Activated T-helper 1 cell treated with Interleukin-2 at 50 U/mL for 16 hours (primary cell): ENCODE data around the gene KCNIP3.
"Not testable (repeated sequence)": the region's sequence is repeated elsewhere in the genome, so short reads cannot be mapped to it uniquely, and the experiment has no call there.

ENCODE experiments used
- DNase-seq: peaks from one replicate; pipeline ENCODE4 v3.0.0-alpha.2; 2020; ENCODE audit warnings: low read depth

Gene KCNIP3

GRCh38 chr2:95386031-95386430, 88.9 kb downstream of the KCNIP3 start:
- no peak for DNase-seq

DNA sequence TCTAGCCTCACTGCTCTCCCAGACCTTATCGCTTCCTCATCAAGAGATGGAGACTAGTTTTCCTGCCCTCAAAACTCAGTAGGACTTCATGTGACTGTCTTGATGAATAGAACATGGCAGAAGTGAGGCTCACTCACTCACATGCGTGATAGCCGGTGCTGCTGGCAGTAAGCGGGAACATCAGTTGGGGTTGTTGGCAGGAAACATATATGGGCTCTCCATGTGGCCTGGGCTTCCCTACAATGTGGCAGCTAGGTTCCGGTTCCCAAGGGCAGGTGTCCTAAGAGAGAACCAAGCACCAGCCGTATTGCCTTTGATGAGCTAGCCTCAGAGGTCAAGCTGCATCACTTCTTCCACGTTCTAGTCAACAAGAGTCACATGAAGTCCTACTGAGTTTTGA, 90.2 kb downstream of the KCNIP3 start:
- DNase-seq = no peak

DNA sequence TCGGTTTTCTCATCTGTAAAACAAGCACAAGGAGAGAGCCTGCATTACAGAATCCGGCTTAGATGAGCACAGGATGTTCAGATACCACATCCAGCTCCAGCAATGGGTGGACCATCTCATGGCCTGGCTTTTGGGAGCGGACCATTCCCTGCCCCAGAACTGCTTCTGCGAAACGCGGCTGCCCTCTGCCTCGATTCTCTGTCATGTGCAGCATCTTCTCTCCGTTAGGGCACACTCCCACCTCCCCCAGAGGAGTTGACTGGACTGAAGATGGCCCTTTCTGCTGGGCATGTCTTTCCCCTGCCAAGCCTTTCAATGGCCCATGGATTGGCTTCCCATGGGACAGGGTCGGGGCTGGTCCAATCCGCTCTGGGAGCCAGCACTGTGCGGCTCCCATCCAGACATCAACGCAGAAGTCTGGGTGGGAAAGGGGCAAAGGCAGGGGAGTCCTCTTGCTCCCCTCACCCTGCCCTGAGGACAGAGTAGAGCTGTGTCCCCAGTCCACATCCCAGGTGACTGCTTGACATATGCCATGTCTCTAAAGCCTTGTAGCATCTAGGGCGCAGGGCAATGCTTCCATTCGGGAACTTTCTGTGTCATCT, 91.0 kb downstream of the KCNIP3 start:
- no peak for DNase-seq

- DNase-seq = no peak
Measured at GRCh38 chr2:95388856-95389244, 91.7 kb downstream of the KCNIP3 start.

DNA sequence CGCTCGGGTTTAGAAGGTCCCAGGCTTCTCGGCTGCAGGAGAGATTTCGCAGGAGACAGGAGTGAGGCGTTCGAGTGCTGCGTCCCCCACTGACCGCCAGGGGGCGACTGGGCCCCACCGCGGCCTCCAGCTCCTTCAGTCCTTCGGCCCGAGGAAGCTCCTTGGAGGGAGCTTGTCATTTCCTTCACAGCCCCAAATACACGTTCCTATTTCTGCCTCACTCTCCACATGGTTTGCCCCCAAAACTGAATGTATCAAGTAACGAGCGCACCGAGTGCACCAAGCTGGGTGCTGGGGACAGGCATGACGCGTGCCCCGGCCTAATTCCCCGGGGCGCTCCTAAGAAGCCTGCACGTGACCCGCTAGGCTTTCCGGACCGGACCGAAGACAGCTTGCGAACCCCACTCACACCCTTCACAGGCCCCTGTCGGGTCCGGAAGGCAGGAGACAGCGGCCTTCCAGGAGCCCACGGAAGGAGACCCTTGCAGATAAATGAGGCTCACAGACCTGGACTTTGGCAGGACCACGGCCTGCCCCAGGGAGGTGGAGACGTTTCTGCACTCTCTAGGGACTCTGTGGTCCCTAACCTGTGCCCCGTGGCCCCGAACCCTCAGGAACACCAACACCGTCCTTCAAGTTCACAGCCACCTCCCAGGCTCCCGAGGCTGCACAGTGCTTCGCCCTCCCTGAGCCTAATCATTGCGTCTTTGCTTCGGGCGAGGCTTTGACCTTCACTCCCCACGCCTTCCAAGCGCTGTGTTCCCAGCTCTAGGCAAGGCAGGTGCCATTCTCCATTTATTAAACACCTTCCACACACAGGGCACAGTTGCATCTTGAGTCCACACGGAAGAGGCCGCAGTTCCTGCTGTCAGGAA, 92.3 kb downstream of the KCNIP3 start:
- no peak for DNase-seq

GRCh38 chr2:95390272-95390880, 93.2 kb downstream of the KCNIP3 start:
- no peak for DNase-seq

GRCh38 chr2:95390881-95391321, 93.8 kb downstream of the KCNIP3 start:
- DNase-seq = no peak

DNA sequence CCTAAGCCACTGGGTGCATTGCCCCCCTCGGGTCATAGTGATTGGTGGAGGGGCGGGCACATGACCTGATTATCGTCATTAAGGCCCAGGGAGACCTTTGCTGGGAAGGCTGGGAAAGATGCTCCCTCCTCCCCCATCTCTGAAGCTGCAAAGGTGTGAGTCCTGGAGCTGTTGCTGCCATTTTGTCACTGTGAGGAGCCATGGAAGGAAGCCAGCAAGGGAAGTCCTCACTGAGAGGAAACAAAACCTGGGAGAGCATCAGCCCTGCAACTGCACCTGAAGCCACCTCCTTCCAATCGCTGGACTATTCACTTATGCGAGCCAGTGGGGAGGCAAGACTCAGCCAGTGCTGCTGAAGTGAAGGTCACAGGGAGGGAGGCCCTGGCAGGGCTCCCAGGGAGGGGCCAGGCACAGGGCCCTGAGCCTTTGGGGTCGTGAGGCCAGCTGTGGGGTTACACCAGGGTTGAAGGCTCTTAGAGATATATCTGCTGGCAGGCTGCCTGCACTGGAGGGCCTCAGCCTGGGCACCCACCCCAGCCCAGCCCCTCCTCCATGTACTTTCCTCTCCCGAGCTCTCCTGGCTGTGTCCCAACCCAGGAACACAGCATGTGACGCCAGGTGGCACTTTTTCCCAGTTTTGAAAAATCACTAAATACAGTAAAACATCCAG, 94.6 kb downstream of the KCNIP3 start:
- DNase-seq = no peak

- DNase-seq = no peak
Measured at GRCh38 chr2:95392320-95392719, 95.2 kb downstream of the KCNIP3 start.

DNA sequence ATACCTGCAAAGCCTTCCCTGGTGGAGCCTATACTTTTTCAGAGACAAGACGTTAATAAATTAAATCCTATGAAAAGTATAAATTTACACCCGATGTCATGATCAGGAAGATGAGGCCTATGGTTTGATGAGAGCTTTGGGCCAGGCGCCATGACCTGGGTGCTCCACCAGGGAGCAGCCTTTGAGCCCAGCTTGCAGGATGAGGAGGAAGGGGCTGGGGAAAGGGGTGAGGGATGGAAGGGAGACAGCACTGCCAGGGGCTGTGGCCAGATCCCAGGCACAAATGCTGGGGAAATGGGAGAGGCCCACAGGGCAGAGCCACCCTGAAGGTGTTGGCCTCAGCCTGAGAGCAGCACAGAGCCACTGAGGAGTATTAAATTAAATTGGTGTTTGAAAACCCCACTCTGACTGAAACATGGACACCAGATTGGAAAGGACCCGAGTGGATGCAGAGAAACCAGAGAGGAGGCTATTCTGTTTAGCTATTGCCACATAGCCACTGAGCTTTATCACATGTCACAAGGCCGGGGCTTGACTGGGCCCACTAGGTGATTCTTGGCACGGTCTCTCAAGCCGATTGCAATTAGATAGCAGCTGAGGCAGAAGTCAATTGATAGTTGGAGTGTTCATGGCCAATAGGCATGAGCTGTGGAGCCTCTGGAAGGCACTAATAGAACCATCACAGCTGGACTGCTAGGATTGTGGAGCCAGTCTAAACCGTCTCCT, 95.7 kb downstream of the KCNIP3 start:
- no peak for DNase-seq

DNA sequence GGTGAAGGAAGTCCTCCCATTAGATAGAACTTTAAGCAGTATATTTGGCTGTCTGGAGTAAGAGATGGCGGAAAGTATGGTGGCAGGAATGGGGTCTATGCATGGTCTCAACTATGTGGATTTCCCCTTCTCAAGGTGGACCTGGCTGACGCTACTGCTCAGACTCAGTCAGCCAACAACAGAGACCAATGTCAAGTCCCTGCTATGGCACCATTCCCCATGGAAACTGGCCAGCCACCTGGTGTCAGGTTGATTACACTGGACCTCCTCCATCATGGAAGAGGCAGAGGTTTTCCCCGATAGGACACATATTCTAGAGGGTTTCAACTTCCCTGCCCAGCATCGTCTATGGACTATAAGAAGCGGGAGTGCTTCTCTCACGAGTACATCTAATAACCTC, 96.8 kb downstream of the KCNIP3 start:
- no peak for DNase-seq

- DNase-seq = no peak
Measured at GRCh38 chr2:95399061-95399460, 101.9 kb downstream of the KCNIP3 start.

DNA sequence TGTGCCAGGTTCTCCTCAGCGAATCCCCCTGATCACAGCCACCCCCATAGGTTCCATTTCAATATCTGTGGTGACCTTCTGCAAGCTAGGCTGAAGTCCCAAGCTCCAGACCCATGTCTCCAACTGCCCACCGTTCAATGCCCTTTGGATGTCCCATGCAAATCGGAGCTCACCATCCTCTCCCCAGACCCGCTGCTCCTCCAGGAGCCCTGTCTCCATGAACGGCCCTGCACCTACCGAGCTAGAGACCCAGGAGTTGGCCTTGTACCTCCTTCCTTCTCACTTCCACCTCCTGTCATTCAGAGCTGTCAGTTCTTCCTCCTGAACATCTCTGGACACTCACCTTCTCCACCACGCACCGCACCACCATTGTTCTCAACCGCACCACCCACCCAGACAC, 104.3 kb downstream of the KCNIP3 start:
- DNase-seq = no peak

DNA sequence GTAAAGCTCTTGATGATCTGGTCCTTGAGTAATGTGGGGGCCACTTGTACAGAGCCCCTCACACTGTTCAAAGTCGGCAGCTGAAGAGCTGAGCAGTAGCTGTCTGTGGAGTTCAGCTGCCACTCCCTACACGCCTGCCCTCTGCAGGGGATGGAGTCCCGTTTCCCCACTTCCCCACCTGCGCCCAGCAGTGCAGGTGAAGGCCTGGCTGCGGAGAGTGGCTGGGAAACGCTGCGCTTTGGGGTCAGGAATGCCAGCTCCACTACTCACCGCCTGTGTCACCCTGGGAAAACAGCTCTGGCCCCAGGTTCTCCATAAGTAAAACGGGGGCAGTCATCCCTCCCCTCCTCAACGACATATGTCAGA, 104.8 kb downstream of the KCNIP3 start:
- DNase-seq = not testable (repeated sequence)

GRCh38 chr2:95402370-95403203, 105.4 kb downstream of the KCNIP3 start, which contains the start of gene FAHD2A:
TSS of gene FAHD2A (plus strand) at chr2:95402708. CDS start at chr2:95405559, 2,851 bp downstream.
- DNase-seq = peak; percentile 84

GRCh38 chr2:95403204-95403721, 106.1 kb downstream of the KCNIP3 start:
- DNase-seq = not testable (repeated sequence)

- DNase-seq = not testable (repeated sequence)
Measured at GRCh38 chr2:95403824-95404223, 106.7 kb downstream of the KCNIP3 start.

GRCh38 chr2:95404676-95405075, 107.5 kb downstream of the KCNIP3 start:
- not testable (repeated sequence) for DNase-seq

DNA sequence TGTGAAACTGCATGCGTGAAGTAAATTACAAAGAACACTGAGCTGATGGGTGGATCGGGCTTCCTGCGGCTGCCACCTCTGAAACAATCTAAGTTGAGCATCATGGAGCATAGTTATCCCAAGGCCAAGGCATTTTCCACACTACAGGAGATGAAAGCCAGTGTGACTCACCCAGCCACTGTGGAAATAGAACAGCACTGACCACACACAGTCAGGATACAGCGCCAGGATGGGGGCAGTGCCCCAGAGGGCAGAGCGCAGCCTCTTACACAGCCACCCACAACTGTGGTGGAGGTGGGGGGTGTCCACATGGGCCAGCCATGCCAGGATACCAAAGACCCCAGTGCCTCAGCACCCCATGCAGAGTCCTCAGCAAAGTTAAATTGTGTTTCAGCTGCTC, 114.1 kb downstream of the KCNIP3 start:
- DNase-seq = not testable (repeated sequence)

DNA sequence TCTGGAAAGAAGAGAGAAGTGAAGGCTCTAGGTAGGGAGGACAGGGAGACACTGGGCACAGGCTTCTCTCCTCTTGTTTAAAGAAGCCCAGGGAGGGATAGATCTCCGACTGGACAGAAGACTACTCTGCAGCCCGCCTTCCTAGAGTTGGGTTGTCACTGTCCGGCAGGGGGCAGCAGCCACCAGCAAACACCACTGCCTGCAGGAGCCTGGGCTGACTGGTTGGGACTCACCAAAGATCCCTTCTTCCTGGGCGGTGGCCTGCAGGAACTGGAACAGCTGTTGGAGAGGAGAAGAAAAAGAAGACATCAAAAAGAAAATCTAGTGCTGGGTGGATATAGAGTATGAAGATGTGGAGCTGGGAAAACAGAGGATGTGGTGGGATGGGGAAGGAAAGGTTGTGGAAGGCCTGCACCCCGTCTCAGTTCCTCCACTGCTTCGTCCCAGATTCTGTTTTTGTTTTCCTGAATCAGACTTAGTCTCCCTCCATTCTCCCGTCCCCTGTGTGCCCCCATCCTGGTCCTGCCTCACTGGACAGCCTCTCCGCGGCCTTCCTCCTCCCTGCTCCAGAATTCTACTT, 117.0 kb downstream of the KCNIP3 start:
- DNase-seq = peak; percentile 27
